HCT116 (cell line): Measurements from ENCODE around the gene LRRTM3.

Experiments used
- ATF3 ChIP-seq: IDR thresholded peaks from 2 replicates; pipeline ENCODE4 v1.6.1; 2012
- CEBPB ChIP-seq: IDR thresholded peaks from 2 replicates; pipeline ENCODE4 v1.6.1; 2012; ENCODE audit warnings: low read depth
- CTCF ChIP-seq, 3 experiments: fragments of 200-600 bp in 1 of 3; sonication (generic) in 1 of 3; IDR thresholded peaks in 2 of 3; conservative IDR thresholded peaks in 1 of 3; 2 replicates each; pipeline ENCODE4 v1.5.1; 2012 to 2017; ENCODE audit warnings: low read depth in 2 of 3, low read length in 2 of 3, antibody characterized with exemption in 1 of 3, borderline replicate concordance in 1 of 3, control low read depth in 1 of 3, mild to moderate bottlenecking in 1 of 3, mixed read lengths in 1 of 3, mixed run types in 1 of 3, moderate library complexity in 1 of 3; ENCODE audit not compliant: insufficient read depth in 1 of 3
- EGR1 ChIP-seq: IDR thresholded peaks from 2 replicates; pipeline ENCODE4 v1.6.1; 2012; ENCODE audit warnings: low read depth
- ELF1 ChIP-seq: IDR thresholded peaks from 2 replicates; pipeline ENCODE4 v1.6.1; 2012; ENCODE audit warnings: low read depth, borderline replicate concordance
- EZH2phosphoT487 ChIP-seq: fragments of 200-600 bp; IDR thresholded peaks from 2 replicates; pipeline ENCODE4 v1.6.1; 2018; ENCODE audit warnings: antibody characterized with exemption, borderline replicate concordance
- POLR2A ChIP-seq: IDR thresholded peaks from 2 replicates; pipeline ENCODE4 v1.7.0; 2011; ENCODE audit warnings: borderline replicate concordance; ENCODE audit not compliant: insufficient read depth, insufficient read length; ENCODE audit errors: extremely low read depth
- POLR2AphosphoS5 ChIP-seq: IDR thresholded peaks from 2 replicates; pipeline ENCODE4 v1.6.1; 2011; ENCODE audit warnings: mild to moderate bottlenecking, low read depth, low read length, moderate library complexity
- RAD21 ChIP-seq: IDR thresholded peaks from 2 replicates; pipeline ENCODE4 v1.6.1; 2012; ENCODE audit warnings: low read depth, mild to moderate bottlenecking
- SRF ChIP-seq: IDR thresholded peaks from 2 replicates; pipeline ENCODE4 v1.6.1; 2012; ENCODE audit warnings: low read depth
- TCF7L2 ChIP-seq: IDR thresholded peaks from 2 replicates; pipeline ENCODE4 v1.7.0; 2011; ENCODE audit warnings: borderline replicate concordance, inconsistent platforms; ENCODE audit not compliant: insufficient read depth, insufficient read length; ENCODE audit errors: extremely low read depth
- YY1 ChIP-seq: IDR thresholded peaks from 2 replicates; pipeline ENCODE4 v1.6.1; 2011; ENCODE audit warnings: low read length, low read depth, moderate library complexity, mild to moderate bottlenecking; ENCODE audit not compliant: insufficient replicate concordance; ENCODE audit errors: extremely low read depth
- ZNF274 ChIP-seq: fragments of 200-500 bp; sonication (Bioruptor generic); IDR thresholded peaks from 2 replicates; pipeline ENCODE4 v1.6.1; 2014; ENCODE audit warnings: mild to moderate bottlenecking, low read depth, low read length, inconsistent platforms

GRCh38 chr10:66917104-66917503 is 8.7 kb upstream of the LRRTM3 start:
- no peak for TF ChIP-seq CTCF (IDR thresholded peaks at IDR 0.05 in 2 of 3, conservative IDR thresholded peaks at IDR 0.05 in 1 of 3; ENCODE audit: borderline replicate concordance in 1 of 3, insufficient read depth in 1 of 3, low read depth in 2 of 3, low read length in 2 of 3)
- TF ChIP-seq POLR2A: no peak
- TF ChIP-seq YY1: no peak
- TF ChIP-seq RAD21: peak; percentile 18; the same call in 1 of the 2 replicates
- no peak for TF ChIP-seq SRF
- TF ChIP-seq ZNF274: no peak
- no peak for TF ChIP-seq CEBPB
- TF ChIP-seq EZH2phosphoT487: no peak
- TF ChIP-seq ATF3: no peak
- TF ChIP-seq EGR1: no peak
- TF ChIP-seq TCF7L2: no peak
- no peak for TF ChIP-seq POLR2AphosphoS5
- TF ChIP-seq ELF1: no peak
